GM21423 (cell line): Measurements from ENCODE around the gene ACADS.
"Not testable (repeated sequence)": the region's sequence is repeated elsewhere in the genome, so short reads cannot be mapped to it uniquely, and the experiment has no call there.

ENCODE experiments used
- ATAC-seq: cut with Tn5 transposase; IDR thresholded peaks from one replicate; pipeline ENCODE4 v1.9.1; 2021; ENCODE audit warnings: mild to moderate bottlenecking, moderate library complexity; ENCODE audit not compliant: unreplicated experiment

The ACADS gene

GRCh38 chr12:120725151-120725658, 421 bp upstream of the ACADS start:
- ATAC-seq: no peak

- ATAC-seq: no peak
Measured at GRCh38 chr12:120726510-120726793, 826 bp downstream of the ACADS start.

GRCh38 chr12:120726961-120727360, 1.3 kb downstream of the ACADS start:
- ATAC-seq: no peak

GRCh38 chr12:120732198-120732597, 6.6 kb downstream of the ACADS start:
- not testable (repeated sequence) for ATAC-seq

GRCh38 chr12:120733574-120733973, 7.9 kb downstream of the ACADS start:
- no peak for ATAC-seq

- no peak for ATAC-seq
Measured at GRCh38 chr12:120734210-120734609, 8.6 kb downstream of the ACADS start.

- ATAC-seq: no peak
Measured at GRCh38 chr12:120735181-120735580, 9.6 kb downstream of the ACADS start.

GRCh38 chr12:120736404-120737331, 11.0 kb downstream of the ACADS start:
- ATAC-seq: no peak

- ATAC-seq: no peak
Measured at GRCh38 chr12:120737557-120738251, 12.1 kb downstream of the ACADS start.

- ATAC-seq: no peak
Measured at GRCh38 chr12:120738252-120739030, 12.8 kb downstream of the ACADS start.

- ATAC-seq: no peak
Measured at GRCh38 chr12:120739031-120739762, 13.6 kb downstream of the ACADS start.

GRCh38 chr12:120739821-120740613, 14.4 kb downstream of the ACADS start:
- no peak for ATAC-seq

GRCh38 chr12:120740871-120741270, 15.2 kb downstream of the ACADS start:
- no peak for ATAC-seq

- no peak for ATAC-seq
Measured at GRCh38 chr12:120741476-120742421, 16.1 kb downstream of the ACADS start.

GRCh38 chr12:120744922-120745493, 19.4 kb downstream of the ACADS start:
- no peak for ATAC-seq

- no peak for ATAC-seq
Measured at GRCh38 chr12:120748242-120748641, 22.6 kb downstream of the ACADS start.

- ATAC-seq: no peak
Measured at GRCh38 chr12:120749256-120749655, 23.6 kb downstream of the ACADS start.

GRCh38 chr12:120750806-120751205, 25.2 kb downstream of the ACADS start:
- ATAC-seq: no peak
